Left forelimb (tissue), 1 donor: ENCODE measurements around the gene C2orf78.
"Not testable (repeated sequence)": the region's sequence is repeated elsewhere in the genome, so short reads cannot be mapped to it uniquely, and the experiment has no call there.

Source experiments
- DNase-seq: peaks from one replicate; pipeline ENCODE4 v3.0.0-alpha.2; 2018; ENCODE audit warnings: low spot score

C2orf78 gene, protein sequence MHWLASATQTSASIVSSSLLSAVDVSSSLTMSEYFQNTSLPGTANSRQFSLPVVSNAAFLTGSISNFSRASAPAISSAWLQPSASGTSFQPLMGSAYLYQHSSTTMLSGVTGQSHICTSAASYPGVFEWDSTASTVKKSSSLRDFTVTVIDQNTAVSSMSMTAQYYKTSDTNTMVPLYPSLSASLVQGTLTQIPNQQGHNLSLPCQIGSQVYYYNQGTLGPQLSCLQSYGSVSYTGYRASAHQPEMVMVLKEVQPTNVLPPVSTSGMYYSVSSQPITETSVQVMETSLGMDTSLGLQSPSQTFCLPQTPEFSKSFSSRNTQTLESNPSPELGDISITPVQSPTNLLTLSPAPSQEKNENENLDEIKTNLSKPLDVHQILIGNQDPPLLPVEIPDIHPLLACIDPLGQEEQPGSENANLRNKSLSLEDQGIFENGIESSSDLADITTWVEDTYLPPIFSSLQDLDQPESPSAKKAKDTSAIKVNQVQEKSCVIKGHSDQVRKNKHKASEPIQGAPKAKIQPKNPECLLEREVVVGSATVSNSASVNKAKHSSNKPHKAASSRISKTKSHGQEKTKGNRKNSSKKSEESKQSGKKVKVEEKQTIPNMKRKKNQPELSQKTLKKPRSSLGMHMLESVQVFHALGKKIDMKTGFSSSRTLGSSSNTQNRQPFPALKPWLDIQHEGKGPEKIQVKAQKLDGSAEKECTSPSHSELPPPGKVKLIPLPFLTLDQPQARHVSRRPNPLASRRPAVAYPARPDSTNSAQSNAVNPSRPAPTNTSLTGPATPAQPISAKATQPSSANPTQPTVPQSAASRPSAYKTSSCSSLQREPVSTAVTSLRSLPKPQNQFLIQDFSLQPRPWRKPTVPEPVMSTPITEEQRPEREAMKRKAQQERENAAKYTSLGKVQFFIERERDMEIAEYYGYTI

DNA sequence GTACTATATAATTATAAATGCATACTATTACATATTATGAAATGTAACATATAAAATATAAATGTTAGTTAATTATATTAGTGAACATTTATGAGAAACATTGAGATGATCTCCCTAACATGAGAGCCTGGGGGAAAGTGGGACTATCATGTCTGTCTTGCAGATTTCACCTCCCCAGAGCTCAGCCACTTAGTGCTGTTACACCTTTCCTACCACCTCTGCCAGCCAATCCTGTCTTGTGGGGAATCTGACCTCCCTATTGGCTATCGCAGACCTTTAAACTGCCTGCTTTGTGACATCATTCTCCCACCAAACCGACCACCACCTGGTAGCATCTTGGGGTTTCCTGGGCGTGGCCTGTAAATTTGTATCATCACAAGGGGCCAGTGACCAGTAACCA is at the start of gene C2orf78:
Gene C2orf78, plus strand, starts transcription at position 301 of the 400 bp plus-strand sequence. CDS start 127 bp downstream, outside the sequence.
- DNase-seq: not testable (repeated sequence)

DNA sequence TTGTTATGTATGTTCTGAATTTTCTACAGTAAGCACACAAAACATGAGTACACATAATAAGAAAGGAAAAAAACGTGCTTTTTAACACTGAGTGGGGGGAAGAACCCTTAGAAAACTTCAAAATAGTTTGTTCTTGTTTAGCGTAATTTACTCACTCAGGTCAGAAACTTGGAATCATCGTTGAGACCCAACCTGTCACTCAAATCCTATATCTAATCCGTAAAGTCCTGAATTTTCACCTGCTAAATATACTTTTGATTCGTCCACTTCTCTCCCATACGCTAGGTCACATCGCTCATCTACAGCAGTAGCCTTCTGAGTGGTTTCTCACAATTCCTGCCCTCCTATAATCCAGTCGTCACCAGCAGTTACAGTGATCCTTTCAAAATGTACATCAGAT is 47.6 kb upstream of the C2orf78 start:
- no peak for DNase-seq

DNA sequence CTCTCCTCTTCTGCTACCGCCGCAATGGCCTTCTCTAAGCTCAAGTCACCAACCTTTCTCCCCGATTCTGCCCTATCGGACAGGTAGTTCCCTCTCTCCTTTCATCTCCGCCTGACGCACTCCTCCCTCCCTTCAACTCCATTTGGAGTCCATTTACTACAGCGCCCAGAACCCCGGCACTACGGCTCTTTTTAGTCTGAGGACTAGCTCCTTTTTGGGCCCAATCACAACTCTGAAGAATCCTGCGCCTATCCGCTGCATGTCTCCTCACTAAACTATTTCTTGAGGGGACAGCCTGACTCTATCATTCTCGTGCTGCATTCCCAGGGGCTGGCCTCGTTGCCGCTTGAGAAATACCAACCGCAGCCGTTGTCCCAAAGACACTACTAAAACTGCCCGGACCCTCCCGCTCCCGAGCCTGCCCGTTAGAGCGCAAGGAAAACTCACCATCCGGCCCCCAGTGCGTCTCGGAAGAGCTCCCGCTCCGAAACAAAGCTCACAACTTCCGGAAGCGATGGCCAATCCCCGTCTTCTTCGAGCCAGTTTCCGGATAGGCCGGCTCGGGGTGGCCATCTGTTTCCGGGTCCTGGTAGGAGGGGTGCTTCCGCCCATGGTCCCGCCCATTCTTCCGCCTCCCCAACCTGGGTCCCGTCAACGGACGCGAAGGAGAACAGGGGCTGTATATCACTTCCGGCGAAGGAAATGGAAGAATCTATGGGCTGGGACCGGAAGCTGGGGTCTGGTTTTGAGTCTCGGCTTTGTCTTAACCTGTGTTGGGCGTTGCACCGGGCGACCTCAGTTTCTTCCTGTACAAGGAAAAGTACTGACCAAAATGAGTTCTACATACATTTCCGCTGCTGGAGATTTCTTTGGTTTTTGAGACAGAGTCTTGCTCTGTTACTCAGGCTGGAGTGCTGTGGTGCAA is 46.9 kb upstream of the C2orf78 start, which contains the start of gene TPRKB:
Gene TPRKB, minus strand, starts transcription at position 491 of the 925 bp plus-strand sequence. CDS start 2,776 bp downstream, outside the sequence.
- DNase-seq: peak; percentile 97

DNA sequence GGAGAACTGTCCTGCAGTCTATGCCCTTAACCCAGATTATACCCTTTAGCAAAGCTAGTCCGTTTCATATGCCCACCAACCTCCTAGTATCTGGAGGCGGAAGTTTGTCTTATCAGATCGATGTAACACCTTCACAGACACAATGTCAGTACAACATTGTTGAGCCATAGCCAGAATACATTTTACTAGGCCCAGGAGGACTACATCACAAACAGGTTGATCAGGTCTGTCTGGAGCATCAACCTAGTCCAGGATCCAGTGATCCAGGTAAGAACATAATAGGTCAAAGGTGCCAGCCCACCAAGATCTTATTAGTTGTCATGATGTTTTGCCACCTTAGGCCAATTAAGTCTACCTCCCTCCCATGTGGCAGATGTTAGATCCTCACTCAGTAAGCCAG is 44.9 kb upstream of the C2orf78 start:
- DNase-seq: no peak

DNA sequence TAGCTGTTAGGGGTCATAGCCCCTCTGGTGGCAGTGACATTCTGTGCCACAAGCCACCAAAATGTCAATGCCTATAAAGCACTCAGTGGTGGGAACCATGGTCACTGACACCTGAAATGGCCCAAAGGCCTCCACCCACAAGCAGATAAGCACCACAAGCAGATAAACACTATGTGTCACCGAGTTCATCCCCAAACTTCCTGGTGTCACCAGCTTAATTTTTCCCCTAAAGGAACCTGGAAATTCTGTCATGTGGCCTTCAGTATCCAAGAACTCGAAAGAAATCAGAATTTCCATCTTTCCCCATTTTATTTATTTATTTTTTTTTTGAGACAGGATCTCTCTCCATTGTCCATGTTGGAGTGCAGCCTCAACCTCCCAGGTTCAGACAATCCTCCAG is 43.2 kb upstream of the C2orf78 start:
- no peak for DNase-seq

DNA sequence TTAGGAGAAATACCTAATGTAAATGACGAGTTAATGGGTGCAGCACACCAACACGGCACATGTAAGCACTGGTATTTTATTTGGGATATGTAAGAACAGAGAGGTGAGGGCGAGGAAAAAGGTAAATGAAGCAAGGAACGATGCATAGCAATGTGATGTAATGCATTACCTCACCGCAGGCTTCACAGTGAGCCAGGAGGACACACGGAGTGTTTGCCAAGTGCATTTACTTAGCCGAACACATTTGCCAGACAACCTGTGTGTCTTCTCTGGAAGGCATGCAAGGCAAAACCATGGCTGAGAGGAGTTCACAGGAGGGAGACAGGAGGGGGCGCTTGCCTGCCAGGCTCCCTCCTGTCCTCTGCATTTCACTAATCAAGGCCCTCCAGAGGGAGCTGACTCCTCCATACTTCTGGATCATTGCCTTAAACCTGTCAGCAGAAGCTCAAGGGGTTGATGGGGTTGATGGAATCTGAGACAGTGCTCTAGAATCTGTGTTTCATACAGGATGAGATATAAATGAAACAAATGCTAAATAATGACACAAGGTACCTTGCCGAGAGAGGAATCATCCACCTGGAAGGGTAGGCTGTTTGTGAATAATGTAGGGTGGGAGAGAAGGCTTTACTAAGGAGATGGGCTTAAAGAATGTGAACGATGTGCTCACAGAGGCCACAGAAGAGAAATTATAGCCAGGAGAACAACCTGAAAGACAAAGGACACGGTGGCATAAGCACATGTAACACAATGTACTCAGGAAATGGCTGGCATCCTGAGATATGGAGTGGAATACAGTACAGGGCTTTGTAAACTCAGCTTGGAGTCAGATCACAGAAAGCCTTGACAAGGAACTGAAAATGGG is 37.7 kb upstream of the C2orf78 start:
- no peak for DNase-seq

DNA sequence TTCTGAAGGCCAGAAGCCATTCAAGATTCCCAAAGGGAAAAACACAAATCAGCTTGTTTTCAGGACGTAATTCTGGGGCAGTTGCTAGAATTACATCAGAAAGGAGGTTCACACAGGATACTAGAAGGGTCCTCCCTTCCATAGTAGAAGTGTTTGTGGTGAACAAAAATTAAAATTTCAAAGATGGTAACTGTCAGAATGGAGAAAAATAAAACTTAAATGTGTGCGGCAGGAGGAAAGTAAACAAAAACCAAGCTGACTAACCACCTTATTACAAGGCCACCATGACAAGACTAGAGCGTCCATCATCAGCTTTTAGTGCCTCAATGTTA is 37.1 kb upstream of the C2orf78 start:
- no peak for DNase-seq

DNA sequence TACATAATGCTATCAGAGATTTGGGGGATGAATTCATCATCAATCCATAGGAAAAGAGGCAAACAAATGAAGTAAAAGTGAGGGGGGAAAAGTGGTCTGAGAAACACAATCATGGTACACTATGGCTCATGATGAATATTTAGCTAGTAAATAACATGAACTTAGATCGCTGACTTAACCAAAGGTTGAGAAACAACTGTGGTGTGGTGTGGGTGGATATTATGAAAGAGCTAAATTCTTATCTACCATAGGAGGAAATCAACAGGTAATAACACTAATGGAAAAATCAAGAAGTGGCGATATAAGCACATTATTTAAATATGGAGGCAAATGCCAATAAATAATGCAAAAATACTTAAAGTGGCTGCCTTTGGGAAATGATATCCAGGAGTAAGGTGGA is 34.7 kb upstream of the C2orf78 start:
- no peak for DNase-seq

DNA sequence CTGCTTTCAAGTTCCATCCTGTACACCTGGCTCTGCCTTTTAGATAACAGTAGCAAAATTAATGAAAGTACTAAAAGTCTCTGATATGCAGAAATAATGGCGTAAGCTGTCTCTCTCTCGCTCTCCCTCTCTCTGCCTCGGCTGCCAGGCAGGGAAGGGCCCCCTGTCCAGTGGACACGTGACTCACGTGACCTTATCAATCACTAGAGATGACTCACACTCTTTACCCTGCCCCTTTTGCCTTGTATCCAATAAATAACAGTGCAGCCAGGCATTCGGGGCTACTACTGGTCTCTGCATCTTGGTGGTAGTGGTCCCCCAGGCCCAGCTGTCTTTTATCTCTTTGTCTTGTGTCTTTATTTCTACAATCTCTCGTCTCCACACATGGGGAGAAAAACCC is 29.7 kb upstream of the C2orf78 start:
- DNase-seq: not testable (repeated sequence)

DNA sequence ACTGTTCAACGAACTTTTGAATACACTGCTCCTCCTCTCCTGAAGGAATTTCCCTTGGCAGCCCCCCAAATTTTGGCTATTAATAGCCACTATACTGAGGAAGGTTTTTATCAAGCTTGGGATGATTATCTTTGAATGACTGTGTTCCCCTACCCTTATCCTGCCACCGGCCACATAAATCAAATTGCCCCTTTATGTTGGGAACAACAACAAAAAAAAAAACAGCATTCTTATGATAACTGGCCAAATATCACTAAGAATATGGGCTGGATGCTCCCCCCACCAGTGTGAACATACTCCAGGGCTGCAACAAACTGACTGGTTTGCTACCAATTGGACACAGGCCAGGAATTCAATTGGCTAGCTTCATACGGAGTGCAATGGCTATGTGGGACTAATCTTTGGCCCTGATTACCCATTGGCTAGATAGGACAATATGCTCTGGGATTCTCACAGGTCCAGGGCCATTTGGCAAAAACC is 24.7 kb upstream of the C2orf78 start:
- DNase-seq: no peak

DNA sequence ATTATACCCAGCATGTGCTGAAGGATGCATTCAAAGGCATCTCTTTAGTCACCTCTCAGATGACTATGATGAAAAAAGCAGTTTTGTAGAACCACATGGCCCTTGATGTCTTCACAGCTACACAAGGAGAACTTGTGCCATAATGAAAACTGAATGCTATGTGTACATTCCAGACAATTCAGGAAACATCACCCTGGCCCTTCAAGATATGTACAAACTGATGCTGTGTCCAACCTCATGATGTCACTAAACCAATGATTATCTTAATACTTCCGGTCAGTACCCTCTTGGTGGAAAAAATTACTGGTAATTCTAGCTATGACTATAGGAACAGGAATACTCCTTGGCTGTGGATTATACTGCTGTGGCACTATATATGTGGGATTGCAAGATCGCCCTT is 24.1 kb upstream of the C2orf78 start:
- no peak for DNase-seq

DNA sequence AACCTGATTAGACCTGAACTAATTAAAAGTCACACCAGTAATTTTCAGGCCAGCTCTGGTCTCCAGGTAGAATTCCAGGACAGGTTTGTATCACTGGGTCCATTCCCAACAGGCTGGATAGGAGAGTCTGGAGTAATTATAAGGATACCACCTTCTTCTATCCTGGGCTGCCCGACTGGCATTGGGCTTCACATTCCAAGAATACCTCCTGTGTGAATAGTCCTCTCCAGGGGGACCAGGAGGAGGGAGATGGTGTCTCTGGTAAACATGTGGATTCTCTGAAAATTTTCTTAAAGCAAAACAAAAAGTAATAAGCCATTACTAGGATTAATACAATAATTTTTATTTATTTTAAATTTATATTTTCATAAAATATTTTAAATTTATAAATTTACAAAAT is 21.4 kb upstream of the C2orf78 start:
- DNase-seq: no peak

DNA sequence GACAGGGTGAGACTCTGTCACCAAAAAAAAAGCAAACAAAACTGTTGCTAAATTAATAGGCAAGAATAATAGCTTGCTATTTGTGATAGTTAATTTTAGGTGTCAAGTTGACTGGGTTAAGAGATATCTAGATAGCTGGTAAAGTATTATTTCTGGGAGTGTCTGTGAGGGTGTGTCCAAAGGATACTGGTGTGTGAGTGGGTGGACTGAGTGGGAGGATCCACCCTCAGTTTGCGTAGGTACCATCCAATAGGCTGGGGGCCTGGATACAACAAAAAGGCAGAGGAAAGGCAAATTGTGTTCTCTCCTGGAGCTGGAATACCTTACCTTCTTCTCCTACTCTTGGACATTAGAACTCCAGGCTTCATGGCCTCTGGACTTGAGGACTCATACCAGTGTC is 19.0 kb upstream of the C2orf78 start:
- DNase-seq: no peak

DNA sequence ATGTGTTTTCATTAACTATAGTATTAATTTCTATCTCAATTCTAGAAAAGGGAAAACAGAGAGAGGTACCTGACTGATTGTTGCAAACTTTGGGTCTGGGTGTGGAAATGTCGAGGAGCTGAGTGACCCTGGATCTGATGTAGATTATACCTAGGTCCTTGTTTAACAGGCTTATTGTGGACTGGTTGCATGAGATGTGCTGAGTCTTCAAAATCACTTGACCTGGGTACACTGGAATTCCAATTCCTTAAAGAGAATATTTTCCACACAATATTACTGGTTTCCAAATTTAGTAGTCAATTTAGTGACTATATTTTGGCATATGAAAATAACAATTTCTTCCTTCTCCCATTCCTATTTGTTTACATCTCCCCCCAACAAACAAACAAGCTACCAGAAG is 17.6 kb upstream of the C2orf78 start:
- no peak for DNase-seq

DNA sequence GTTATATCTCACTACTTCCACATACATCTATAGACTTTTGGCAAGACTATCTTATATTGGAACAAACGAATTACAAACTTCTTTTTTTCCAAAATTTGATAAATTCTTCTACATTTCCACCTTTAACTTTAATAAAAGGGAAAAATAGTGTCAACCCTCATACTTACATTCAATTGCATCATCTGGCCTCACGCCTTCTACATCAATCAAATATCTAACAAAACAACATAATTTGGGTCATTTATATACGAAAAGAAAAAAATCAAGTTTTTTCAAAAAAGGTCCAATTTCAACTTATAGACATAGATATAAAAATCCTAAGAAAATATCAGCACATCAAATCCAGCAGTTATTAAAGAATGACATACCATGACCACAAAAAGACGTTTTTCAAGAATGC is 17.0 kb upstream of the C2orf78 start:
- DNase-seq: no peak

DNA sequence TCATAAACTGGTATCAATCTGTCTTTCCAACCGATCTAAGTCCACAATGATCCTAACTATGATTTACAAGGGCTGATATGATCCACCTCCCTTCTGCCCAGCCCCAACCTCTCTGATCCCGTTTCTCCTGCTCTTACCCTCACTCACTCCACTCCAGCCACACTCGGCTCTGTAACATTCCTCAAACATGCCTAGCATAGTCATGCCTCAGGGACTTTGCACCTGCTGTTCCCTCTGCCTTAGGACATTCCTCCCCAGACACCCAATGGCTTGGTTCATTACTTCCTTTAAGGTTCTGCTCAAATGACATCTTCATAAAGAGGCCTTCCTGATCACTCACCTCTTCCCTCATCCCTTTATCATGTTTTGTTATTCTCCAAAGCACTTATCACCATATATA is 13.3 kb upstream of the C2orf78 start:
- no peak for DNase-seq

DNA sequence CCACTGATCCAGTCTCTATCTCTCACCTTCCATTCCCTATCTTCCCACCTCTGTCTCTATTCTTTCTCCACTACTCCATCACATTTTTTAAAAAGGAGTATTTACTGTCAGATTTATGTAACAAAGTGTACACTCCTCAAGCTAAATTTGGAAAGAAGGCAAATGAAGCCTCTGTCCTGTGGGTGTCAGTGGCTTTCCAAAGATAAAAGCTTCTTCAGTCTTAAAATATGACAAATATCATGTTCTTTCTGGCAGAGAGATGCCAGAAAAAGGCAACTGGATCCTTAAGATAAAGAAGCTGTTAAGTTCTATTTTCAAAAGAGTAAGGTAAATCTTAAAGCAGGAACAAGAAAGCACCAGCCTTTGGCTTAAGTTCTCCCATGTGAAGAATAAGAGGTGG is 11.2 kb upstream of the C2orf78 start:
- no peak for DNase-seq

DNA sequence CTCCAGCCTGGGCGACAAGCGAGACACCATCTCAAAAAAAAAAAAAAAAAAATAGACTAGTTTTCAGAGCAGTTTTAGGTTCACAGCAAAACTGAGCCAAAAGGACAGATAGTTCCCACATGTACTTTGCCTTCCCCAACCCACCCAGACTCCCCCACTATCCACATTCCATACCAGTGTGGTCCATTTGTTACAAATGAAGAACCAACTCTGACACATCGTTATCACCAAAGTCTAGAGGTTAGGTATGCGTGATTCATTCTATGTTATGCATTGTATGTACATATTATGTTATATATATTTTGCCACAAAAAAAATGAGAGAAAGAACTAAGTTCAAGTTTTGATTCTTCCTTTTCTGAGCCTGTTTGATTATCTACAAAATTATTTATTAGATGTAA is 7.6 kb upstream of the C2orf78 start:
- DNase-seq: no peak

DNA sequence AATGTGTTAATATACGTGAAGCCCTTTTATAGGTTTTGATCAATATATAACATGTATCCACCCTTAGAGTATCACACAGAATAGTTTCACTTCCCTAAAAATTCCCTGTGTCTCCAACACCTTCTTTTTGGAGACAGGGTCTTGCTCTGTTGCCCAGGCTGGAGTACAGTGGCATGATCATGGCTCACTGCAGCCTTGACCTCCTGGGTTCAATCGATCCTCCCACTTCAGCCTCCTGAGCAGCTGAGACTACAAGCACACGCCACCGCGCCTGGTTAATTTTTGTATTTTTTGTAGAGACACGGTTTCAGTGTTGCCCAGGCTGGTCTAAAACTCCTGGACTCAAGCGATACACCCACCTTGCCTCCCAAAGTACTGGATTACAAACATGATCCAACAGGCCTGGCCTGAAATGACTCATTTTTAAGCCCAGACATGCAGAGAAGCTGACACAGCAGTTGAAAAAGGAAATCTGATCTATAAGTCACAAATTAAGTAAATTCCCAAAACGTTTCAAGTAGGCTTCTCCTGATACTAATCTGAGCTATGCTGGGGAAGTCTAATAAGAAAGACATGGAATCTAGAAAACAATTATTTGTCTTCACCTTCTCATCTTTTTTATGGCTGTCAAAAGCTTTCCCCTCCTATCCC is 7.0 kb upstream of the C2orf78 start:
- no peak for DNase-seq

DNA sequence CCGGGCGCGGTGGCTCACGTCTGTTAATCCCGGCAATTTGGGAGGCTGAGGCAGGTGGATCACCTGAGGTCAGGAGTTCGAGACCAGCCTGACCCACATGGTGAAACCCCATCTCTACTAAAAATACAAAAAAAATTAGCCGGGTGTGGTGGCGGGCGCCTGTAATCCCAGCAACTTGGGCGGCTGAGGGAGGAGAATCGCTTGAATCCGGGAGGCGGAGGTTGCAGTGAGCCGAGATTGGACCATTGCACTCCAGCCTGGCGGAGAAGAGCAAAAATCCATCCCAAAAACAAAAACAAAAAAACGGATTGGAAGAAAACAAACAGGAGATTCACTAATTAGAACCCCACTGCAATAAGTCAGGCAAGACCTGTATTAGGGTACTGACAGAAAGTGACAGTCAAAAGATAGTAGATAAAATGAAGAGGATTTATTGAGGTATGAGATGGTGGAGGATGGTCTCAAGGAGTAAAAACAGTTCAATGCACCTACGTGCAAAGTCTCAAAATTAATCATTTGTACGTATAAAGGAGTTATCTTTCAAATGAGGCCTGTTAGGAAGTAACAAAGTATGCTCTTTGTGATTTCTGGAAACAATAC is 5.0 kb upstream of the C2orf78 start:
- DNase-seq: not testable (repeated sequence)
